Hematopoietic multipotent progenitor cell treated with erythropoietin and hydrocortisone succinate and interleukin-3 and kit ligand, for 8 days (in vitro differentiated cells): ENCODE measurements around the gene MCF2L.

ENCODE experiments used
- DNase-seq: peaks from one replicate; pipeline ENCODE4 v3.0.0-alpha.2; 2015

The MCF2L gene

GRCh38 chr13:113035213-113035800 lies 66.3 kb downstream of the MCF2L start:
- no peak for DNase-seq

GRCh38 chr13:113036401-113036800 lies 67.4 kb downstream of the MCF2L start:
- DNase-seq: no peak

- DNase-seq: no peak
Measured at GRCh38 chr13:113040031-113040430, 71.0 kb downstream of the MCF2L start.

DNA sequence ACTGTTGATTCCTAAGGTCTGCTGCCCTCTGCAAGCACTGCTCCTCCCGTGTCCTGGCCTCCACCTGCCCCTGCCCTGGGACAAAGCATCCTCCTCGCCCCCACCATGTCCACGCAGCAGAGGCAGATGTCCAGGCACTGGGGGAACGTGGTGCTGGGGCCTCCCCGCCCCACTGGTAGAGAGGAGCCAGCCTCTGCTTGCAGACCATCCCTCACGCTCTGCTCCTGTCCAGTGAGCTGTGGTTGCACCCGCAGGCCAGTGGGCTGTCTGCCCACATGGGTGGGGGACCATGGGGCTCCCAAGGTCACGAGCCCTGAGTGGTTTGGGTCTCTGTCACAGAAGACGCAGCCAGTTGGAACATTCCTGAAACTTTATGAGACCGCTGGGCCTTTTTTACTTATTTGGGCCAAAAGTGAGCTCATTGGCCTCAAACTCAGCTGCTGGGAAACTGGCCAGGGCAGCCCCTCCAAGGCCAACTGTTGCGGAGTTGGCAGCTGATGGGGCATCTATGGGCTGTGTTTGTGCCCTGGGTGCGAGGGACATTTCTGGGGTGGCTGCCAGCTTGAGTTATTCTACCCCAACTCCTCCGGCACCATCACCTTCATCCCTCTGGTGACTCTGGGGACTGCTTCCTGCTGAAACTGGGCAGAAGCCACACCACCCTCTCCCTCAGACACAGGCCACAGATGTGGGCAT lies 71.7 kb downstream of the MCF2L start:
- no peak for DNase-seq

GRCh38 chr13:113041293-113041690 lies 72.3 kb downstream of the MCF2L start:
- no peak for DNase-seq

GRCh38 chr13:113041896-113042295 lies 72.9 kb downstream of the MCF2L start:
- DNase-seq: no peak

DNA sequence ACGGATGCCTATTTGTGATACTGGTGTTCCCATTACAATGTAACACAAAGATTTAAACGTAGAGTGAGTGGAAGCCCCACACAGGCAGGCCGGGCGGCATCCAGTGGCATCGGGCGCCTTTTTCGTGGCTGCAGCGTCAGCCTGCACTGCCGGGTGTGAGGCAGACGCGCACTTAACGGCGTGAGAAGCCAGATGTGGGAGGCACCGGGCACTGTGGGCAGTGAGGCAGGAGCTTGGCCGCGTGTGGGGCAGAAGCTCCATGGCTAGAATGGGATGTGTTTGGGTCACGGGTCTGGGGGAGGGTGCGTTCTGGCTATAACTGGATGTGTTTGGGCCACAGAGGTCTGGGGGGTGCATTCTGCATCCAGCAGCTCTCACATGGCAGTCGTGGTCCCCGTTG lies 73.4 kb downstream of the MCF2L start:
- DNase-seq: no peak

GRCh38 chr13:113043001-113043630 lies 74.1 kb downstream of the MCF2L start:
- no peak for DNase-seq

DNA sequence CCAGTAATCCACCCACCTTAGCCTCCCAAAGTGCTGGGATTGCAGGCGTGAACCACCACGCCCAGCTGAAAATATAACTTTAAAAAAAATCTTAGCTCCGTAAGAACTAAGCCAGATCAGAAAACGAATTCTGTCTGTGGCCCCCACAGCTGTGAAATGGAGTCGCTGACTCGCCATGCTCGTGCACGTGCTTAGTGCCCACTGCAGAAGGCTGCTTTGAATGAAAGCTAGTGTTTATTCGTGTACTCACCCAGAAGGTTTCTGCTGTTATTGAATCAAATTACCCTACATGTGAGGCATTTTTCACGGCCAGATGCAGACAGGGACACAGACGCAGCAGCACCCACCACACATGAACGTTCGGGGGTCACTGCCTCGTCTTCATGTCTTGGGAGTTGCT lies 74.9 kb downstream of the MCF2L start:
- DNase-seq: no peak

DNA sequence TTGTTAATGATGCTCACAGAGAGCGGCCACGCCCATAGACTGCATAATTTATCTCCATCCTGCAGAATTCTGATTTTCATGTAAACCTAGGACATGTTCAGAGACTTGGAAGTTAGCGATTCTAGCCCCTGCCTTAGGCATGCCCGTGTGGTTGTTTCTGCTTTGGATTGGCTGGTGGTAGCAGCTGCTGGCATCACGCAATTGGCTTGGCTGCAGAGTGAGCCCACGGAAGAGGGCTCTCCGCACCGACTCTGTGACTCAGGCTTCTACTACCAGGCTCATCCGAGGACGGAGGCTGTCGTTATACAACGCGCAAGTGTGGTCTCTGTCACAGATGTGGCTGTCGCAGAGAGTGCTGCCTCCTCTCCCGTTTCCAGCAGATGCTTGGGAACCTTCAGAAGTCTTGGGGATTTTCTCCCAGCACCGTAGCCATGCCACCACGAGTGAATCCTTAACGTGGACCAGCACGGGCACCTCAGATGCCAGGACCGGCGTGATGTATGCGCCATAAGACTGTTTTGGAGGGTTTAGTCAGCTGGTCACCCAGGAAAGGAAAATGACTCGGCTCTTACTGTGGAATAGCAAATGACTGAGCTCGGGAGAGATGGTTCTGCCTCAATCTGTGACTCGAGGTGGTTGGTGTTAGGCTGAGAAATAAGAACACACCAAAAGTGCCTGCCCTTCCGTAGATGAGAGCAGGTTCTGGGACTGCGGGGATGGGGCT lies 75.5 kb downstream of the MCF2L start:
- no peak for DNase-seq

- DNase-seq: no peak
Measured at GRCh38 chr13:113045251-113046127, 76.5 kb downstream of the MCF2L start.

DNA sequence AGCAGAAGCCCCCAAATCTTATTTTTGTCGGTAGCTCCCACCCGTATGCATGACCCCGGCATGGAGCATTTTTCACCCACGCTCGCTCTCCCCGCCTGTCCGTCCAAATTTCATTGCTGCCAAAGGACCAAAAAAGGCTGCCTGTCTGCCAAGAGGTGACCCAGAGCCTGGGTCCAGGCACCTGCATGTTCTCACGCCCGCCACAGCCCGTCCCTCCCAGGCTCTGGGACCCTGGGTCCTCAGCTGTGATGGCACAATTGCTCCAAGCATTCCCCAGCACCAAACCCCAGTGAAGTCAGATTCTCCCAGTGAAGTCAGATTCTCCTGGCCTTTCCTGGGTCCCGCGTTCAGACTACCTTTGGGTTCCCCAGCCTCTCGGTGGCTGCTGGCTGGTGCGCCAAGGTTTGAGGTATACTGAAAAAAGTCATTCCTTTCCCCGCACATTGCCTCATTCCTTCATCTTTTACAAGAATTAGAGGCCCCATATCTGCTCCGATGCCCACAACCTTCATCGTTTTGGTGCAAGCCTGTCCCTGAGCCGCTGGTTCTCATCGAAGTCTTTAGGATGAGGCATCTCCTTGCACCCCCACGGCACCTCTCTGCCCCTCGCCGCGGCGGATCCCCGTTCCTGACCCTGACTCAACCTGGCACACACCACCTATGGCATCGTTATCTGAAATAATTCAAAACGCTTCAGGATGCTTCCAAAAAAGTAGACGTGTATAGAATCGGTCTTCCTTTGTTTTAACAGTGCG lies 77.3 kb downstream of the MCF2L start:
- no peak for DNase-seq

DNA sequence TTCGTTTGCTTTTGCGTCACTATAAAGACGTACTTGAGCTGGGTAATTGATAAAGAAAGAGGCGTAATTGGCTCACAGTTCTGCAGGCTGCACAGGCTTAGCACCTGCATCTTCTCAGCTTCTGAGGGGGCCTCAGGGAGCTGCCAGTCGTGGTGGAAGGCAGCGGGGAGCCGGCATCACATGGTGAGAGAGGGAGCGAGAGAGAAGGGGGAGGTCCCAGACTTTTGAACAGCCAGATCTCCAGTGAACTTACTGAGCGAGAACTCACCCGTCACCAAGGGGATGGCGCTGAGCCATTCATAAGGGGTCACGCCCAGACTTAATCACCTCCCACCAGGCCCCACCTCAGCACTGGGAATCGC lies 77.8 kb downstream of the MCF2L start:
- DNase-seq: no peak

DNA sequence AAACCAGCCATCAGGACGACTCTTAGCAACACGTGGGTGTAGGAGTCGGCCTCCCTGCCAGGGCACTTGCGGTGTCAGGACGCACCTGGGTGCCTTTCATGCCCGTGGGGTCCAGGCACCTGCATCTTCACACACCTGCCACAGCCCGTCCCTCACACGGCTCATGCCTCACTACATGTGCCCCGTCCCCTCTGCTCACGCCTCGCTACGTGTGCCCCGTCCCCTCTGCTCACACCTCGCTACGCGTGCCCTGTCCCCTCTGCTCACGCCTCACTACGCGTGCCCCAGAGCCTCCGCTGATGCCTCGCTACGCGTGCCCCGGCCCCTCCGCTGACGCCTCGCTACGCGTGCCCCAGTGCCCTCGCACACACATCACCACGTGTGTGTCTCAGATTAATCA lies 78.6 kb downstream of the MCF2L start:
- no peak for DNase-seq

GRCh38 chr13:113048766-113049165 lies 79.8 kb downstream of the MCF2L start:
- DNase-seq: no peak

DNA sequence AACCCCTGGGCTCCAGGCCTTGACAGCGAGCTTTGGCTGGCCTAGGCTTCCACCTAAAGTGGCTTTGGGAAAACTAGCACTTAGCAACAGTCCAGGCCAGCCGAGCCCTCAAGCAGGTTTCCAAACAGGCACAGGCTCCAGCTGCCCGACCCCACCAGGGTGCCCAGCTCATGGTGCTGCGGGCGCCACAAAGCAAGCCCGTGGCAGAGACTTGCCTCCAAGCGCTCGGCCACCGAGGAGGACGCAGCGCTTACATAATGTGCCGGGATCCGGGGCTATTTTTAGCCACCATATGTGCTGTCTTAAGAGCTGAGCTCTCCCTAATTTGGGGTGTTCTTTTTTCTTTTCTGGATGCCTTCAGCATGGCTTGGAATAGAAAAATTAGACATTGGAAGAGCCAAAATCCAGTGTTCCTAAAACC lies 80.5 kb downstream of the MCF2L start:
- no peak for DNase-seq

DNA sequence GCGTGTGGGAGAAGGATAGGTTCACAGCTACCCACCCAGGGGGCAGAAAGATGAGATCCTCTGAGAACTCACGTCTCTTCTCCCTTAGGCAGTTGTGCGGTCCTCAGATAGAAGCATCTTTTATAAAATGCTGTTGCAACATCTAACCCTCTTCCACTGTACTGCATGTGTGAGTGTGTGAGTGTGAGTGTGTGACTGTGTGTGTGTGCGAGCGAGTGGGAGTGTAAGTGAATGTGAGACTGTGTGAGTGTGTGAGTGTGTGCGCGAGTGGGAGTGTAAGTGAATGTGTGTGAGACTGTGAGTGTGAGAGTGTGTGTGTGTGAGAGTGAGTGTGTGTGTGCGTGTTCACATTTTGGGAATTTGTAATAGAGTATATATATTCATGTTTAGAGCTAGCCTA lies 81.0 kb downstream of the MCF2L start:
- no peak for DNase-seq

- DNase-seq: no peak
Measured at GRCh38 chr13:113050734-113051431, 81.9 kb downstream of the MCF2L start.

- no peak for DNase-seq
Measured at GRCh38 chr13:113051641-113052040, 82.6 kb downstream of the MCF2L start.

- DNase-seq: no peak
Measured at GRCh38 chr13:113052206-113052605, 83.2 kb downstream of the MCF2L start.

DNA sequence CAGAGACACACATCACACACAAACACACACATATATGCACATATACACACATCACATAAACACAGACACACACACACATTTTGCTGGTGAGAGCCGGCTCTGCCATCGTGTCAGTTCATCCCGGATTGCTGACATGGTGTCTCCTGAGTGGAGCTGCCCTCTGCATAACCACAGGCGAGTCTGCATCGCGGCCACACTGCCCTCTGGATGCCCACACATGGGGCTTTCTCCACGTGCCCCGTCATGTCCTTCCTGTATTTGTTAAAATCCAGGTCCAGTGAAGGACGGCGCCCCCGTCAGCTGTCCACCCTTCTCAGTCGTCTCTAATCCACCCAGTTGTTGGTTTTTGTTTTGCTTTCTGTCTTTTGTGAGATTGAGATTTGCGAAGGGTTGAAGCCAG lies 84.0 kb downstream of the MCF2L start:
- DNase-seq: no peak
